GM23338 (cell line): ENCODE data around the gene PLSCR2.
"Not testable (repeated sequence)": the region's sequence is repeated elsewhere in the genome, so short reads cannot be mapped to it uniquely, and the experiment has no call there.

Experiments used
- CREB1 ChIP-seq: fragments of 250-450 bp; sonication (Bioruptor Pico); IDR thresholded peaks from 2 replicates; pipeline ENCODE4 v1.5.0; 2020; ENCODE audit warnings: low read depth, mild to moderate bottlenecking, moderate library complexity
- CTCF ChIP-seq, 2 experiments: fragments of 200-600 bp in 1 of 2; sonication (generic) in 1 of 2; conservative IDR thresholded peaks; 2 replicates each; pipeline versions ENCODE4 v1.5.1 to v1.6.1; 2016 to 2017; ENCODE audit warnings: antibody characterized with exemption in 2 of 2, low read depth in 2 of 2, mild to moderate bottlenecking in 2 of 2, moderate library complexity in 1 of 2
- EZH2 ChIP-seq: fragments of 200-600 bp; sonication (generic); IDR thresholded peaks from one replicate; pipeline ENCODE4 v1.8.0; 2017; ENCODE audit warnings: antibody characterized with exemption, mild to moderate bottlenecking, low read depth; ENCODE audit not compliant: unreplicated experiment
- EZH2phosphoT487 ChIP-seq: fragments of 200-600 bp; sonication (generic); IDR thresholded peaks from one replicate; pipeline ENCODE4 v1.8.1; 2018; ENCODE audit warnings: antibody characterized with exemption; ENCODE audit not compliant: unreplicated experiment
- JUNB ChIP-seq: IDR thresholded peaks from one replicate; pipeline ENCODE4 v1.6.1; 2016; ENCODE audit warnings: antibody characterized with exemption; ENCODE audit not compliant: unreplicated experiment
- NANOG ChIP-seq: IDR thresholded peaks from 2 replicates; pipeline ENCODE4 v1.6.1; 2016; ENCODE audit warnings: antibody characterized with exemption, borderline replicate concordance
- POLR2AphosphoS5 ChIP-seq: IDR thresholded peaks from 2 replicates; pipeline ENCODE4 v1.6.1; 2016; ENCODE audit warnings: antibody characterized with exemption, low read depth
- ZNF114 ChIP-seq: fragments of 250-450 bp; sonication (Bioruptor Pico); IDR thresholded peaks from 2 replicates; pipeline ENCODE4 v1.5.0; 2020; ENCODE audit warnings: mild to moderate bottlenecking, moderate library complexity
- ZNF331 ChIP-seq: fragments of 250-450 bp; sonication (Bioruptor Pico); IDR thresholded peaks from 2 replicates; pipeline ENCODE4 v1.5.0; 2020; ENCODE audit warnings: low read depth, mild to moderate bottlenecking, moderate library complexity
- TF ChIP-seq, protein P1 (sequence below): IDR thresholded peaks from one replicate; pipeline ENCODE4 v1.6.1; 2018; ENCODE audit warnings: antibody characterized with exemption; ENCODE audit not compliant: unreplicated experiment

GRCh38 chr3:146474976-146475375 is 5.6 kb upstream of the PLSCR2 start:
- TF ChIP-seq POLR2AphosphoS5; CTCF (conservative IDR thresholded peaks at IDR 0.05; ENCODE audit: low read depth in 2 of 2); EZH2; JUNB; EZH2phosphoT487; NANOG; CREB1 (CRISPR knock-in tag); ZNF331; ZNF114 (CRISPR knock-in tag): not testable (repeated sequence)
- TF ChIP-seq, protein P1, sequence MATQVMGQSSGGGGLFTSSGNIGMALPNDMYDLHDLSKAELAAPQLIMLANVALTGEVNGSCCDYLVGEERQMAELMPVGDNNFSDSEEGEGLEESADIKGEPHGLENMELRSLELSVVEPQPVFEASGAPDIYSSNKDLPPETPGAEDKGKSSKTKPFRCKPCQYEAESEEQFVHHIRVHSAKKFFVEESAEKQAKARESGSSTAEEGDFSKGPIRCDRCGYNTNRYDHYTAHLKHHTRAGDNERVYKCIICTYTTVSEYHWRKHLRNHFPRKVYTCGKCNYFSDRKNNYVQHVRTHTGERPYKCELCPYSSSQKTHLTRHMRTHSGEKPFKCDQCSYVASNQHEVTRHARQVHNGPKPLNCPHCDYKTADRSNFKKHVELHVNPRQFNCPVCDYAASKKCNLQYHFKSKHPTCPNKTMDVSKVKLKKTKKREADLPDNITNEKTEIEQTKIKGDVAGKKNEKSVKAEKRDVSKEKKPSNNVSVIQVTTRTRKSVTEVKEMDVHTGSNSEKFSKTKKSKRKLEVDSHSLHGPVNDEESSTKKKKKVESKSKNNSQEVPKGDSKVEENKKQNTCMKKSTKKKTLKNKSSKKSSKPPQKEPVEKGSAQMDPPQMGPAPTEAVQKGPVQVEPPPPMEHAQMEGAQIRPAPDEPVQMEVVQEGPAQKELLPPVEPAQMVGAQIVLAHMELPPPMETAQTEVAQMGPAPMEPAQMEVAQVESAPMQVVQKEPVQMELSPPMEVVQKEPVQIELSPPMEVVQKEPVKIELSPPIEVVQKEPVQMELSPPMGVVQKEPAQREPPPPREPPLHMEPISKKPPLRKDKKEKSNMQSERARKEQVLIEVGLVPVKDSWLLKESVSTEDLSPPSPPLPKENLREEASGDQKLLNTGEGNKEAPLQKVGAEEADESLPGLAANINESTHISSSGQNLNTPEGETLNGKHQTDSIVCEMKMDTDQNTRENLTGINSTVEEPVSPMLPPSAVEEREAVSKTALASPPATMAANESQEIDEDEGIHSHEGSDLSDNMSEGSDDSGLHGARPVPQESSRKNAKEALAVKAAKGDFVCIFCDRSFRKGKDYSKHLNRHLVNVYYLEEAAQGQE = not testable (repeated sequence)
